ENCODE data around the gene PAFAH1B2. TPM values are rescaled to one million over a fixed set of nuclear protein-coding genes. Genes with fewer than 3 reads are reported as not detected.

The PAFAH1B2 gene
- total RNA-seq, 4 donors from 2014 or later, result 58.0 to 67.5 (median 63.3) TPM

DNA sequence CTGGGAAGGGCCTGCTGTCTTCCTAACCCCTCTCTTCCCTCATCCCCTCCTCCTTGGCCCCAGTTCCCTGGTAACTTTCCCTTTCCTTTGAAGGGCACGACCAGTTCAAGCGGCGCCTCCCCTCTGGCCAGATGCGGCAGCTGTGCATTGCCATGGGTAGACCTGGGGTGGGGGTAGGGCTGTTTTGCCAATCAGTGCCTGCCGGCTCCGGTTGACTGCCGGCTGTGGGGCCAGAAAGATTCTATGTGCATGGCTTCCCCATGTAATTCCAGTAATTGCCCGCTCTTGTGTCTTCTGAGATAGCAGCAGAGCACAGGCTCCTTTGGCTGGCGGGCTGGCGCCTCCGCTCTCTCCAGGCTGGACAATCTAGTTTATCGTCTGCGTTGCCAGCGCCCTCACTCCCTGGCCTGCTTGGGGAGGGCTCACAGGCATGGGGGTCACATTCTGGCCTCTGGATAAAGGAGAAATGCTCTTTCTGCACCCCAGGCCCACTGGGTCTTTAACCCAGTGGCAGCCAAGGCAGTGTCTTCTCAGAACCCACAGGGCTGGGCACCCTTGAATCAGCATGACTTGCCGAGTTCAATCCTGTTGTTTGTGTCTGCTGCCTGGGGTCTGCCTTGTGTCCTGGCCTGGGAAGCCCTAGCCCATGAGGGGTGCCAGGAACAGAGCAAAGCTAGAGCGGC, 43.9 kb downstream of the PAFAH1B2 start:
- peaks cover 18% of the 10 kb centered on the region for H3K4me1 ChIP-seq
- H3K27ac ChIP-seq, result peak overlapping the region; percentile 5
- H3K36me3 ChIP-seq, result peaks cover 72% of the 10 kb centered on the region
- WGBS, result 96% methylated on average over 15 of the region's 16 CpGs
- no peaks in the 10 kb centered on the region for H3K9me3 ChIP-seq
- DNase-seq (ENCODE audit: low spot score in 2 of 2), result peak in 1 of 2 donors; percentile 56
- no peaks in the 10 kb centered on the region for H3K27me3 ChIP-seq
- TF ChIP-seq POLR2AphosphoS5 (IDR thresholded peaks at IDR 0.05), result no peak
- TF ChIP-seq EP300 (IDR thresholded peaks at IDR 0.05), result no peak
- TF ChIP-seq POLR2A (IDR thresholded peaks at IDR 0.05), result no peak
- TF ChIP-seq CTCF (IDR thresholded peaks at IDR 0.05), result no peak
- no peak overlapping the region for H3K4me3 ChIP-seq

- Histone ChIP-seq H3K4me1 (peaks cover 14% of the 10 kb centered on the region), H3K9me3 (no peaks in the 10 kb centered on the region), H3K27me3 (no peaks in the 10 kb centered on the region), H3K4me3 (no peak overlapping the region), H3K27ac (peak overlapping the region; percentile 5), H3K36me3 (peaks cover 77% of the 10 kb centered on the region)
- DNase-seq (ENCODE audit: low spot score in 2 of 2), result peak in 1 of 2 donors; percentile 66
- TF ChIP-seq EP300 (IDR thresholded peaks at IDR 0.05), result no peak
- TF ChIP-seq CTCF (IDR thresholded peaks at IDR 0.05), result no peak
- no peak for TF ChIP-seq POLR2AphosphoS5 (IDR thresholded peaks at IDR 0.05)
- TF ChIP-seq POLR2A (IDR thresholded peaks at IDR 0.05), result no peak
- WGBS, result 97% methylated on average over 20 of the region's 20 CpGs
These were observed 44.6 kb downstream of the PAFAH1B2 start for GRCh38 chr11:117188620-117189081.

- Histone ChIP-seq H3K27me3 (no peaks in the 10 kb centered on the region), H3K9me3 (no peaks in the 10 kb centered on the region), H3K4me1 (peaks cover 12% of the 10 kb centered on the region), H3K4me3 (no peak overlapping the region), H3K27ac (peak overlapping the region; percentile 16), H3K36me3 (peaks cover 80% of the 10 kb centered on the region)
- WGBS, result 91% methylated on average over 19 of the region's 22 CpGs
- TF ChIP-seq POLR2A (IDR thresholded peaks at IDR 0.05), result no peak
- TF ChIP-seq POLR2AphosphoS5 (IDR thresholded peaks at IDR 0.05), result no peak
- no peak for TF ChIP-seq EP300 (IDR thresholded peaks at IDR 0.05)
- no peak for TF ChIP-seq CTCF (IDR thresholded peaks at IDR 0.05)
- peak in 1 of 2 donors; percentile 65 for DNase-seq (ENCODE audit: low spot score in 2 of 2)
These were observed 45.3 kb downstream of the PAFAH1B2 start for GRCh38 chr11:117189191-117189940.

DNA sequence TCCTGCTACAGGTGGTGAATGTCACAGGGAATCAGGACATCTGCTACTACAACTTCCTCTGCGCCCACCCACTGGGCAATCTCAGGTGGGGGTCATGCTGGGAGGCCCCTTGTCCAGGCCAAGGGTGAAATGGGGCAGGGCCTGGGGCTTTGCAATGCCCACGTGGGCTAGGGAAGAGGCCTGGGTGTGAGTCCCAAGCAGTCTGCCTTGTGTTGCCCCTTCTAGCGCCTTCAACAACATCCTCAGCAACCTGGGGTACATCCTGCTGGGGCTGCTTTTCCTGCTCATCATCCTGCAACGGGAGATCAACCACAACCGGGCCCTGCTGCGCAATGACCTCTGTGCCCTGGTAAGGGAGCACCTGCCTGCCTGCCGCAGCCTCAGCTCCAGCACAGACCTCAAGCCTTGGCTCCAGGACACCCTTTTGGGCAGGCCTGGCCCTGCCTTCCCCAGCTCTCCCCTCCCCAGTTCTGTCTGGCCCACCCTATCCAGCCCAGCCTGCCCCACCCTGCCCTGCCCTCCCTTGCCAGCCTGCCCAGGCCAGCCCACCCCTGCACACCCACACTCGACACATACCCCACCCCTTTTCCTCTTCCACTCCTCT, 46.0 kb downstream of the PAFAH1B2 start:
- WGBS, result 55% methylated on average over 6 of the region's 8 CpGs
- no peak overlapping the region for H3K27ac ChIP-seq

More for the DNA sequence above, 46.0 kb downstream of the PAFAH1B2 start:
- Histone ChIP-seq H3K36me3 (peaks cover 83% of the 10 kb centered on the region), H3K9me3 (no peaks in the 10 kb centered on the region), H3K4me3 (no peak overlapping the region), H3K4me1 (peaks cover 12% of the 10 kb centered on the region), H3K27me3 (no peaks in the 10 kb centered on the region)
- no peak for TF ChIP-seq POLR2AphosphoS5 (IDR thresholded peaks at IDR 0.05)
- no peak for TF ChIP-seq POLR2A (IDR thresholded peaks at IDR 0.05)
- no peak for TF ChIP-seq EP300 (IDR thresholded peaks at IDR 0.05)
- TF ChIP-seq CTCF (IDR thresholded peaks at IDR 0.05), result no peak
- DNase-seq (ENCODE audit: low spot score in 2 of 2), result peak in 1 of 2 donors; percentile 35

Measured in suprapubic skin (tissue), 4 donors.